OCI-LY1 (cell line): ENCODE measurements around the gene GNA12.

Experiments
- H2AFZ ChIP-seq: fragments of 200-600 bp; sonication (generic), shearing (Covaris generic); 2 replicates; pipeline ENCODE4 v1.6.0; 2014; ENCODE audit warnings: antibody characterized with exemption, mild to moderate bottlenecking, low read length
- H3F3A ChIP-seq: fragments of 200-600 bp; sonication (generic), shearing (Covaris generic); 2 replicates; pipeline ENCODE4 v1.6.0; 2014; ENCODE audit warnings: mild to moderate bottlenecking, antibody characterized with exemption, low read length, moderate library complexity; ENCODE audit not compliant: insufficient read depth
- H3K27ac ChIP-seq: fragments of 200-600 bp; sonication (generic); 2 replicates; pipeline ENCODE4 v1.5.1; 2014; ENCODE audit warnings: low read length, mixed run types, mild to moderate bottlenecking, low read depth; ENCODE audit not compliant: poor library complexity, severe bottlenecking
- H3K27me3 ChIP-seq: fragments of 200-600 bp; sonication (generic); 2 replicates; pipeline ENCODE4 v1.6.0; 2014; ENCODE audit warnings: antibody characterized with exemption, mild to moderate bottlenecking, low read length, moderate library complexity; ENCODE audit not compliant: insufficient read depth
- H3K36me3 ChIP-seq: fragments of 200-600 bp; sonication (generic); 2 replicates; pipeline ENCODE4 v1.6.1; 2014; ENCODE audit warnings: mild to moderate bottlenecking, antibody characterized with exemption, low read length, moderate library complexity, mixed read lengths; ENCODE audit not compliant: insufficient read depth
- H3K4me1 ChIP-seq: fragments of 200-600 bp; sonication (generic); 2 replicates; pipeline ENCODE4 v1.5.1; 2014; ENCODE audit warnings: mild to moderate bottlenecking, low read length, moderate library complexity; ENCODE audit not compliant: insufficient read depth, severe bottlenecking
- H3K4me2 ChIP-seq: fragments of 200-600 bp; sonication (generic), shearing (Covaris generic); 2 replicates; pipeline ENCODE4 v1.6.1; 2014; ENCODE audit warnings: low read length
- H3K4me3 ChIP-seq: fragments of 200-600 bp; sonication (generic); 2 replicates; pipeline ENCODE4 v1.5.1; 2014; ENCODE audit warnings: low read length, low read depth, mild to moderate bottlenecking, mixed read lengths; ENCODE audit not compliant: poor library complexity, severe bottlenecking
- H3K79me2 ChIP-seq: fragments of 200-600 bp; shearing (Covaris generic); 2 replicates; pipeline ENCODE4 v1.6.1; 2016; ENCODE audit warnings: mixed run types, low read length, mixed read lengths; ENCODE audit not compliant: insufficient read depth
- H3K9ac ChIP-seq: fragments of 200-600 bp; sonication (generic), shearing (Covaris generic); 2 replicates; pipeline ENCODE4 v1.6.1; 2014; ENCODE audit warnings: mild to moderate bottlenecking, low read length, mixed read lengths
- H3K9me2 ChIP-seq: fragments of 200-600 bp; sonication (generic), shearing (Covaris generic); 2 replicates; pipeline ENCODE4 v1.6.1; 2014; ENCODE audit warnings: low read depth, mild to moderate bottlenecking, low read length, mixed read lengths
- H3K9me3 ChIP-seq: fragments of 200-600 bp; shearing (Covaris generic); 2 replicates; pipeline ENCODE4 v1.6.1; 2014; ENCODE audit warnings: low read length, mixed read lengths
- H4K20me1 ChIP-seq: fragments of 200-600 bp; sonication (generic), shearing (Covaris generic); 2 replicates; pipeline ENCODE4 v1.6.0; 2016; ENCODE audit warnings: mild to moderate bottlenecking, low read length; ENCODE audit not compliant: insufficient read depth
- CTCF ChIP-seq: fragments of 200-600 bp; sonication (generic), shearing (Covaris generic); IDR thresholded peaks from 2 replicates; pipeline ENCODE4 v1.5.1; 2017; ENCODE audit warnings: mild to moderate bottlenecking, antibody characterized with exemption, low read length, moderate library complexity, mixed read lengths
- EZH2 ChIP-seq: fragments of 200-600 bp; sonication (generic), shearing (Covaris generic); IDR thresholded peaks from 2 replicates; pipeline ENCODE4 v1.8.0; 2017; ENCODE audit warnings: borderline replicate concordance, mixed run types, mild to moderate bottlenecking, antibody characterized with exemption, low read length, moderate library complexity, mixed read lengths

GNA12 gene

GRCh38 chr7:2787251-2787951, 56.7 kb downstream of the GNA12 start:
- H3K9ac ChIP-seq = no peak overlapping the region
- no peaks in the 10 kb centered on the region for H4K20me1 ChIP-seq
- H3K79me2 ChIP-seq = no peaks in the 10 kb centered on the region
- H3K9me2 ChIP-seq = no peaks in the 10 kb centered on the region
- H3F3A ChIP-seq = no peaks in the 10 kb centered on the region
- no peak overlapping the region for H3K4me2 ChIP-seq
- H3K27me3 ChIP-seq = no peaks in the 10 kb centered on the region
- TF ChIP-seq EZH2 = no peak
- TF ChIP-seq CTCF = no peak
- H3K9me3 ChIP-seq = no peaks in the 10 kb centered on the region
- H3K4me1 ChIP-seq = no peaks in the 10 kb centered on the region
- no peaks in the 10 kb centered on the region for H3K36me3 ChIP-seq
- H3K27ac ChIP-seq = no peak overlapping the region
- H2AFZ ChIP-seq = no peak overlapping the region
- H3K4me3 ChIP-seq = no peak overlapping the region

- Histone ChIP-seq H3K27ac (no peak overlapping the region), H3K9me2 (no peaks in the 10 kb centered on the region), H3F3A (no peaks in the 10 kb centered on the region), H3K4me3 (no peak overlapping the region), H3K4me2 (no peak overlapping the region), H3K4me1 (no peaks in the 10 kb centered on the region), H4K20me1 (no peaks in the 10 kb centered on the region), H2AFZ (no peak overlapping the region), H3K9ac (no peak overlapping the region), H3K9me3 (no peaks in the 10 kb centered on the region), H3K79me2 (no peaks in the 10 kb centered on the region), H3K27me3 (no peaks in the 10 kb centered on the region), H3K36me3 (no peaks in the 10 kb centered on the region)
- TF ChIP-seq EZH2 (no peak), CTCF (no peak)
These were observed 57.4 kb downstream of the GNA12 start for GRCh38 chr7:2786607-2787116.

GRCh38 chr7:2785071-2785500, 59.0 kb downstream of the GNA12 start:
- H3K27me3 ChIP-seq = no peaks in the 10 kb centered on the region
- no peaks in the 10 kb centered on the region for H3K4me1 ChIP-seq
- no peak overlapping the region for H3K4me2 ChIP-seq
- H3K9me2 ChIP-seq = no peaks in the 10 kb centered on the region
- TF ChIP-seq CTCF (no peak), EZH2 (no peak)
- H3K36me3 ChIP-seq = no peaks in the 10 kb centered on the region
- H3K9me3 ChIP-seq = no peaks in the 10 kb centered on the region
- no peak overlapping the region for H3K4me3 ChIP-seq
- no peaks in the 10 kb centered on the region for H3F3A ChIP-seq
- no peak overlapping the region for H3K9ac ChIP-seq
- no peak overlapping the region for H3K27ac ChIP-seq
- H4K20me1 ChIP-seq = no peaks in the 10 kb centered on the region
- no peaks in the 10 kb centered on the region for H3K79me2 ChIP-seq
- no peak overlapping the region for H2AFZ ChIP-seq
